ENCODE data around the gene TFF1.

Gene TFF1

GRCh38 chr21:42358937-42359336 lies 7.4 kb downstream of the TFF1 start:
- DNase-seq (ENCODE audit: low read depth) = no peak
- no peak overlapping the region for H3K4me3 ChIP-seq (ENCODE audit: control insufficient read depth, low read depth, low read length)
- no peak for TF ChIP-seq CTCF (conservative IDR thresholded peaks at IDR 0.05; ENCODE audit: control insufficient read depth, insufficient read depth, low read depth, low read length)

GRCh38 chr21:42358261-42358660 lies 8.1 kb downstream of the TFF1 start:
- no peak overlapping the region for H3K4me3 ChIP-seq (ENCODE audit: control insufficient read depth, low read depth, low read length)
- no peak for DNase-seq (ENCODE audit: low read depth)
- no peak for TF ChIP-seq CTCF (conservative IDR thresholded peaks at IDR 0.05; ENCODE audit: control insufficient read depth, insufficient read depth, low read depth, low read length)

- DNase-seq (ENCODE audit: low read depth) = no peak
- H3K4me3 ChIP-seq (ENCODE audit: control insufficient read depth, low read depth, low read length) = no peak overlapping the region
- no peak for TF ChIP-seq CTCF (conservative IDR thresholded peaks at IDR 0.05; ENCODE audit: control insufficient read depth, insufficient read depth, low read depth, low read length)
Measured at GRCh38 chr21:42357307-42357706, 9.0 kb downstream of the TFF1 start.

- no peak for DNase-seq (ENCODE audit: low read depth)
- no peak overlapping the region for H3K4me3 ChIP-seq (ENCODE audit: control insufficient read depth, low read depth, low read length)
- TF ChIP-seq CTCF (conservative IDR thresholded peaks at IDR 0.05; ENCODE audit: control insufficient read depth, insufficient read depth, low read depth, low read length) = no peak
Measured at GRCh38 chr21:42356650-42357049, 9.7 kb downstream of the TFF1 start.

- no peak for TF ChIP-seq CTCF (conservative IDR thresholded peaks at IDR 0.05; ENCODE audit: control insufficient read depth, insufficient read depth, low read depth, low read length)
- H3K4me3 ChIP-seq (ENCODE audit: control insufficient read depth, low read depth, low read length) = no peak overlapping the region
- no peak for DNase-seq (ENCODE audit: low read depth)
Measured at GRCh38 chr21:42356046-42356445, 10.3 kb downstream of the TFF1 start.

- H3K4me3 ChIP-seq (ENCODE audit: control insufficient read depth, low read depth, low read length) = no peak overlapping the region
- TF ChIP-seq CTCF (conservative IDR thresholded peaks at IDR 0.05; ENCODE audit: control insufficient read depth, insufficient read depth, low read depth, low read length) = no peak
- no peak for DNase-seq (ENCODE audit: low read depth)
Measured at GRCh38 chr21:42353623-42354022, 12.7 kb downstream of the TFF1 start.

GRCh38 chr21:42352441-42353095 lies 13.8 kb downstream of the TFF1 start:
- TF ChIP-seq CTCF (conservative IDR thresholded peaks at IDR 0.05; ENCODE audit: control insufficient read depth, insufficient read depth, low read depth, low read length) = no peak
- no peak overlapping the region for H3K4me3 ChIP-seq (ENCODE audit: control insufficient read depth, low read depth, low read length)
- DNase-seq (ENCODE audit: low read depth) = no peak
